IPS DF 6.9 (cell line): ENCODE measurements around the gene MOCOS.
"Not testable (repeated sequence)": the region's sequence is repeated elsewhere in the genome, so short reads cannot be mapped to it uniquely, and the experiment has no call there.

ENCODE experiments used
- DNase-seq: peaks from one replicate; pipeline ENCODE4 v3.0.0-alpha.2; 2013; ENCODE audit warnings: low read depth, low spot score
- H3K27ac ChIP-seq: one replicate; pipeline ENCODE4 v1.5.1; 2013; ENCODE audit warnings: low read length, control low read depth
- H3K27me3 ChIP-seq: 2 replicates; pipeline ENCODE4 v1.6.1; 2013; ENCODE audit warnings: mild to moderate bottlenecking, low read length; ENCODE audit not compliant: control insufficient read depth, insufficient read depth
- H3K36me3 ChIP-seq: 2 replicates; pipeline ENCODE4 v1.6.1; 2013; ENCODE audit warnings: low read length; ENCODE audit not compliant: control insufficient read depth, insufficient read depth
- H3K4me1 ChIP-seq: 2 replicates; pipeline ENCODE4 v1.6.1; 2013; ENCODE audit warnings: low read length; ENCODE audit not compliant: control insufficient read depth, insufficient read depth
- H3K4me3 ChIP-seq: 2 replicates; pipeline ENCODE4 v1.5.1; 2013; ENCODE audit warnings: mild to moderate bottlenecking, low read length
- H3K9me3 ChIP-seq: 2 replicates; pipeline ENCODE4 v1.6.1; 2013; ENCODE audit warnings: low read length, inconsistent platforms; ENCODE audit not compliant: control insufficient read depth, insufficient read depth
- WGBS: extraction: QIAGEN DNeasy Blood & Tissue Kit; methylation state at CpG from one replicate; pipeline ENCODE4 v1.1.7; 2013; ENCODE audit warnings: mixed read lengths, missing lambda C conversion rate; ENCODE audit not compliant: insufficient read length, insufficient coverage; 5-methylcytosine and 5-hydroxymethylcytosine counted together

The MOCOS gene

GRCh38 chr18:36229188-36229587, 41.9 kb downstream of the MOCOS start:
- no peaks in the 10 kb centered on the region for H3K36me3 ChIP-seq
- no CpG with 5 or more reads among the region's 1 CpG for WGBS
- H3K4me3 ChIP-seq = no peak overlapping the region

DNA sequence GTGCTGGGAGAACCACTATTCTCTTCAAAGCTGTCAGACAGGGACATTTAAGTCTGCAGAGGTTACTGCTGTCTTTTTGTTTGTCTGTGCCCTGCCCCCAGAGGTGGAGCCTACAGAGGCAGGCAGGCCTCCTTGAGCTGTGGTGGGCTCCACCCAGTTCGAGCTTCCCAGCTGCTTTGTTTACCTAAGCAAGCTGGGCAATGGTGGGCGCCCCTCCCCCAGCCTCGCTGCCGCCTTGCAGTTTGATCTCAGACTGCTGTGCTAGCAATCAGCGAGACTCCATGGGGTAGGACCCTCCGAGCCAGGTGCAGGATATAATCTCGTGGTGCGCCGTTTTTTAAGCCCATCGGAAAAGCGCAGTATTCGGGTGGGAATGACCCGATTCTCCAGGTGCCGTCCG, 53.2 kb downstream of the MOCOS start:
- not testable (repeated sequence) for H3K36me3 ChIP-seq, H3K27me3 ChIP-seq, H3K27ac ChIP-seq, H3K9me3 ChIP-seq, DNase-seq, H3K4me3 ChIP-seq, H3K4me1 ChIP-seq
- no CpG with 5 or more reads among the region's 15 CpGs for WGBS

More at GRCh38 chr18:36229188-36229587, 41.9 kb downstream of the MOCOS start:
- no peaks in the 10 kb centered on the region for H3K27me3 ChIP-seq
- no peak overlapping the region for H3K27ac ChIP-seq
- H3K9me3 ChIP-seq = no peaks in the 10 kb centered on the region
- H3K4me1 ChIP-seq = no peaks in the 10 kb centered on the region
- DNase-seq = no peak

DNA sequence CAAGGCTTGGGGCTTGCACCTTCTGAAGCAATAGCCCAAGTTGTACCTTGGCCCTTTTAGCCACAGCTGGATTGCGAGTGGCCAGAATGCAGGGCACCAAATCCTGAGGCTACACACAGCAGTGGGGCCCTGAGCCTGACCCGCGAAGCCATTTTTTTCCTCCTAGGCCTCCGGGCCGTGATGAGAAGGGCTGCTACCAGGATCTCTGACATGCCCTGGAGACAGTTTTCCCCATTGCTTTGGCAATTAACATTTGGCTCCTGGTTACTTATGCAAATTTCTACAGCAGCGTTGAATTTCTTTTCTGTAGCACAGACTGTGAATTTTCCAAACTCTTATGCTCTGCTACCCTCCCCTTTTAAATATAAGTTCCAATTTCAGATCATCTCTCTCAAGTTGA, 54.5 kb downstream of the MOCOS start:
- Histone ChIP-seq H3K4me1 (no peaks in the 10 kb centered on the region), H3K27me3 (no peaks in the 10 kb centered on the region), H3K9me3 (no peaks in the 10 kb centered on the region; the same call in 1 of the 2 replicates), H3K27ac (no peak overlapping the region), H3K36me3 (no peaks in the 10 kb centered on the region), H3K4me3 (no peak overlapping the region)
- no CpG with 5 or more reads among the region's 6 CpGs for WGBS
- DNase-seq = no peak

- Histone ChIP-seq H3K27me3 (no peaks in the 10 kb centered on the region), H3K4me3 (no peak overlapping the region), H3K27ac (no peak overlapping the region), H3K36me3 (no peaks in the 10 kb centered on the region), H3K9me3 (no peaks in the 10 kb centered on the region), H3K4me1 (peaks cover 3% of the 10 kb centered on the region; the same call in 1 of the 2 replicates)
- DNase-seq = no peak
- WGBS = no CpG with 5 or more reads among the region's 1 CpG
These were observed 59.7 kb downstream of the MOCOS start for GRCh38 chr18:36247036-36247435.

GRCh38 chr18:36249392-36249791, 62.1 kb downstream of the MOCOS start:
- Histone ChIP-seq H3K4me3 (no peak overlapping the region), H3K36me3 (no peaks in the 10 kb centered on the region), H3K27ac (no peak overlapping the region), H3K4me1 (peaks cover 3% of the 10 kb centered on the region; the same call in 1 of the 2 replicates), H3K27me3 (no peaks in the 10 kb centered on the region), H3K9me3 (no peaks in the 10 kb centered on the region)
- no peak for DNase-seq

GRCh38 chr18:36250827-36251226, 63.5 kb downstream of the MOCOS start:
- Histone ChIP-seq H3K9me3 (no peaks in the 10 kb centered on the region), H3K4me1 (peaks cover 3% of the 10 kb centered on the region; the same call in 1 of the 2 replicates), H3K36me3 (no peaks in the 10 kb centered on the region), H3K27ac (no peak overlapping the region), H3K27me3 (no peaks in the 10 kb centered on the region), H3K4me3 (no peak overlapping the region)
- no CpG with 5 or more reads among the region's 2 CpGs for WGBS
- DNase-seq = no peak

GRCh38 chr18:36255072-36255698, 67.9 kb downstream of the MOCOS start:
- no peak for DNase-seq
- WGBS = no CpG with 5 or more reads among the region's 10 CpGs
- H3K4me3 ChIP-seq = no peak overlapping the region
- H3K4me1 ChIP-seq = no peaks in the 10 kb centered on the region
- no peaks in the 10 kb centered on the region for H3K27me3 ChIP-seq
- H3K9me3 ChIP-seq = no peaks in the 10 kb centered on the region
- no peaks in the 10 kb centered on the region for H3K36me3 ChIP-seq
- H3K27ac ChIP-seq = no peak overlapping the region

DNA sequence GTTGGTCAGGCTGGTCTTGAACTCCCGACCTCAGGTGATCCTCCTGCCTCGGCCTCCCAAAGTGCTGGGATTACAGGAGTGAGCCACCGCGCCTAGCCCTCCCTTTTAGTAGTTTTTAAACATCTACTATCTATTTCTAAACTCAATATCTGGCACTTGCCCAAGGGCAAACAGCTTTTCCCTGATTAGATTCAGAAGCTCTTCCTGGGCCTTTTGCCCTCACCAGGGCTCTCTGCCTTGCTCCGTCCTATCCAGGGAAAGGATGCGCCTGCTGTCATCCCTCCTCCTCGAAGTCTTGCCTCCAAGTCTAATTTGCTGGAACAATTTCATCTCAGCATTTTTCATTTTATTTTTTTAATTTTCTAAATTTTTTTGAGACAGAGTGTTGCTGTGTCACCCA, 68.8 kb downstream of the MOCOS start:
- no CpG with 5 or more reads among the region's 7 CpGs for WGBS
- no peak overlapping the region for H3K27ac ChIP-seq
- no peak overlapping the region for H3K4me3 ChIP-seq
- H3K9me3 ChIP-seq = no peaks in the 10 kb centered on the region
- no peaks in the 10 kb centered on the region for H3K27me3 ChIP-seq
- H3K36me3 ChIP-seq = no peaks in the 10 kb centered on the region
- no peak for DNase-seq
- H3K4me1 ChIP-seq = no peaks in the 10 kb centered on the region

- WGBS = no CpG with 5 or more reads among the region's 1 CpG
- no peak overlapping the region for H3K4me3 ChIP-seq
- no peaks in the 10 kb centered on the region; the same call in 1 of the 2 replicates for H3K4me1 ChIP-seq
- H3K9me3 ChIP-seq = no peaks in the 10 kb centered on the region
- H3K27ac ChIP-seq = no peak overlapping the region
- no peaks in the 10 kb centered on the region for H3K27me3 ChIP-seq
- DNase-seq = no peak
- no peaks in the 10 kb centered on the region for H3K36me3 ChIP-seq
These were observed 75.7 kb downstream of the MOCOS start for GRCh38 chr18:36262971-36263370.

GRCh38 chr18:36264283-36264682, 77.0 kb downstream of the MOCOS start:
- no peaks in the 10 kb centered on the region for H3K27me3 ChIP-seq
- no peaks in the 10 kb centered on the region for H3K9me3 ChIP-seq
- no CpG with 5 or more reads among the region's 8 CpGs for WGBS
- DNase-seq = no peak
- H3K27ac ChIP-seq = no peak overlapping the region
- no peak overlapping the region for H3K4me3 ChIP-seq
- no peaks in the 10 kb centered on the region for H3K36me3 ChIP-seq
- no peaks in the 10 kb centered on the region; the same call in 1 of the 2 replicates for H3K4me1 ChIP-seq

GRCh38 chr18:36265015-36265414, 77.7 kb downstream of the MOCOS start:
- DNase-seq = no peak
- no peak overlapping the region for H3K4me3 ChIP-seq
- WGBS = no CpG with 5 or more reads among the region's 5 CpGs
- H3K27me3 ChIP-seq = no peaks in the 10 kb centered on the region
- H3K36me3 ChIP-seq = no peaks in the 10 kb centered on the region
- H3K4me1 ChIP-seq = no peaks in the 10 kb centered on the region; the same call in 1 of the 2 replicates
- H3K27ac ChIP-seq = no peak overlapping the region
- no peaks in the 10 kb centered on the region for H3K9me3 ChIP-seq
